Measurements from ENCODE around the gene C2CD2L.
"Not testable (repeated sequence)": the region's sequence is repeated elsewhere in the genome, so short reads cannot be mapped to it uniquely, and the experiment has no call there.

DNA sequence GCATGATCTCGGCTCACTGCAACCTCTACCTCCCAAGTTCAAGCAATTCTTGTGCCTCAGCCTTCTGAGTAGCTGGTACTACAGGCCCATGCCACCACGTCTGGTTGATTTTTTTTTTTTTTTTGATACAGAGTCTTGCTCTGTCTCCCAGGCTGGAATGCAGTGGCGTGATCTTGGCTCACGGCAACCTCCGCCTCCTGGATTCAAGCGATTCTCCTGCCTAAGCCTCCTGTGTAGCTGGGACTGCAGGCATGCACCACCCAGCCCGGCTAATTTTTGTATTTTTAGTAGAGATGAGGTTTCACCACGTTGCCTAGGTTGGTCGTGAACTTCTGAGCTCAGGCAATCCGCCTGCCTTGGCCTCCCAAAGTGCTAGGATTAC lies 59.9 kb downstream of the C2CD2L start:
- TF ChIP-seq, protein P1, sequence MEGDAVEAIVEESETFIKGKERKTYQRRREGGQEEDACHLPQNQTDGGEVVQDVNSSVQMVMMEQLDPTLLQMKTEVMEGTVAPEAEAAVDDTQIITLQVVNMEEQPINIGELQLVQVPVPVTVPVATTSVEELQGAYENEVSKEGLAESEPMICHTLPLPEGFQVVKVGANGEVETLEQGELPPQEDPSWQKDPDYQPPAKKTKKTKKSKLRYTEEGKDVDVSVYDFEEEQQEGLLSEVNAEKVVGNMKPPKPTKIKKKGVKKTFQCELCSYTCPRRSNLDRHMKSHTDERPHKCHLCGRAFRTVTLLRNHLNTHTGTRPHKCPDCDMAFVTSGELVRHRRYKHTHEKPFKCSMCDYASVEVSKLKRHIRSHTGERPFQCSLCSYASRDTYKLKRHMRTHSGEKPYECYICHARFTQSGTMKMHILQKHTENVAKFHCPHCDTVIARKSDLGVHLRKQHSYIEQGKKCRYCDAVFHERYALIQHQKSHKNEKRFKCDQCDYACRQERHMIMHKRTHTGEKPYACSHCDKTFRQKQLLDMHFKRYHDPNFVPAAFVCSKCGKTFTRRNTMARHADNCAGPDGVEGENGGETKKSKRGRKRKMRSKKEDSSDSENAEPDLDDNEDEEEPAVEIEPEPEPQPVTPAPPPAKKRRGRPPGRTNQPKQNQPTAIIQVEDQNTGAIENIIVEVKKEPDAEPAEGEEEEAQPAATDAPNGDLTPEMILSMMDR (IDR thresholded peaks at IDR 0.05): not testable (repeated sequence)
- TF ChIP-seq ZFX (IDR thresholded peaks at IDR 0.05; ENCODE audit: borderline replicate concordance): not testable (repeated sequence)

Measured in 22Rv1 (cell line).